Measurements from ENCODE around the gene TXNDC11. TPM values are rescaled to one million over a fixed set of nuclear protein-coding genes. Genes with fewer than 3 reads are reported as not detected.

The TXNDC11 gene
- total RNA-seq, 2 donors from 2014 or later, result 62.4 to 73.2 TPM

DNA sequence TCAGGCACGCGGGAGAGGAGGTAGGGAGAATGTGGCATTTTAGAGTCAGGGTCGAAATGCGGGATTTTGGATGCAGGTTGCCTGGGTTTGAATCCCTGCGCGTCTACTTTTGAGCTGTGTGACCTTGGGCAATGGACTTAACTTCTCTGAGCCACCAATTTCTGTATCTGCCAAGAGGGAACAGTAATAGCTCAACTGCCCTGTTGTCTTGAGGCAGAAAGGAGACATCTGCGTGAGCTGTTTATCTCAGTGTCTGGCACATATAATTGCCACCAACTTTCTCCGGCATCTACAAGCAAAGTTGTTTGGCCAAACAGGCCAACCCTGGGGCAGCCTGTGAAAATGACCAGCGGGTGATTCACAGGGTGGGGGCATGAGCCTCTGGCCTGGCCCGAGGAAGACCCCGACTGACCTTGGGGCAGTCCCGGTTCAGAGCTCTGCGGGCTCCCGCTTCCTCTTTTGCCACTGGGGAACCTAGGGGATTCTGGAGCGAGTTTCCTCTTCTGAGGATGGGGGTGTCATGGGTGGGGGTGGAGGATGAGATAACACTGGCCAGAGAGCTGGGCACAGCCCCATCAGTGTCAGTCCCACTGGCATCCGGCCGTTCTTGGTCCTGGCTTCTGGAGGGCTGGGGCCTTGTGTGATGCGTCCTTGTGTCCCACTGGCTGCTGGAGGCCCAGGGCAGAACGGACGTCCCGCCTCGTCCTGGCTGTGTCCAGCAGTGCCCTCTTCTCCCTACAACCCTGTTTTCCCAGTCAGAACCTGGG lies 73.1 kb downstream of the TXNDC11 start:
- H3K27me3 Mint-ChIP-seq, result peaks cover 0 to 2% of the 10 kb centered on the region in 2 donors
- peak overlapping the region; percentile 66 for H3K4me3 Mint-ChIP-seq
- H3K4me1 Mint-ChIP-seq (ENCODE audit: low read depth in 2 of 2), result peaks cover 22 to 25% of the 10 kb centered on the region in 2 donors
- H3K36me3 Mint-ChIP-seq, result no peaks in the 10 kb centered on the region
- no peak overlapping the region for H3K27ac Mint-ChIP-seq
- no peak for DNase-seq (ENCODE audit: low spot score)
- ATAC-seq, result no peak
- H3K9me3 Mint-ChIP-seq, result no peaks in the 10 kb centered on the region

DNA sequence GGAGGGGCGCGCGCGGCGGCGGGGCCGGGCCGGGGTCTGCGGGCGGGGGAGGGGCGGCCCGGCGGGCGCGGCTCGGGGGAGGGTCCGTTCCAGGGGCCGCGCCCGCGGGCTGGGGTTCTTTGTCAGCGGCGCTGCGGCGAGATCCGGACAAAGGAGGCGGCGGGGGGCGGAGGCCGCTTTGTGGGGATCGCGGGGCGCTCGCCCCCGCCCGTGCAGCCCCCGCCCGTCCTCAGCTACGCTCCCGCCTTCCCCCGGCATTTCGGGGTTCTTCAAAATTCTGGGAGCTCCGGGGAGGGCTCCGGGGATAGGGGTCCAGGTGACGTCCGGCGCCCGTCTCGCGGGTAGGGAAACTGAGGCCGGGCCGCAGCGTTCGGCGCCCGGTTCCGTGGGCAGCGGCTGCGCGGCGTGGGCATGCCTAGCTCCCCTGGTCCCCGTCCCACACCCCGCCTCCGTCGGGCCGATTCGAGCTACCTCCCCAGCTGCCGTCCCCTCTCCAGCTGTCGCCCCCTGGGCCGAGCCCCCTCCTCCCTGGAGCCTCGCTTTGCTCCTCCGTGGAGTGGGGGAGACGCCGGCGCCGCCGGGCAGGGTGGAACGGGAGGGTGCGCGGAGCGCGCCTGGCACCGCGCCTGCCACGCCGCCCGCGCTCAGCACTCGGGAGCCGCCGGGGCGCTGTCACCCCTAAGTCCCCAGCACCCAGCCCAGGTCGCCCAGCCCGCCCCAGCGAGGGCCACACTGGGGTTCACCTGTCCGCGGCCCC lies 73.9 kb downstream of the TXNDC11 start:
- no peaks in the 10 kb centered on the region for H3K36me3 Mint-ChIP-seq
- H3K27me3 Mint-ChIP-seq, result peaks cover 0 to 2% of the 10 kb centered on the region in 2 donors

DNA sequence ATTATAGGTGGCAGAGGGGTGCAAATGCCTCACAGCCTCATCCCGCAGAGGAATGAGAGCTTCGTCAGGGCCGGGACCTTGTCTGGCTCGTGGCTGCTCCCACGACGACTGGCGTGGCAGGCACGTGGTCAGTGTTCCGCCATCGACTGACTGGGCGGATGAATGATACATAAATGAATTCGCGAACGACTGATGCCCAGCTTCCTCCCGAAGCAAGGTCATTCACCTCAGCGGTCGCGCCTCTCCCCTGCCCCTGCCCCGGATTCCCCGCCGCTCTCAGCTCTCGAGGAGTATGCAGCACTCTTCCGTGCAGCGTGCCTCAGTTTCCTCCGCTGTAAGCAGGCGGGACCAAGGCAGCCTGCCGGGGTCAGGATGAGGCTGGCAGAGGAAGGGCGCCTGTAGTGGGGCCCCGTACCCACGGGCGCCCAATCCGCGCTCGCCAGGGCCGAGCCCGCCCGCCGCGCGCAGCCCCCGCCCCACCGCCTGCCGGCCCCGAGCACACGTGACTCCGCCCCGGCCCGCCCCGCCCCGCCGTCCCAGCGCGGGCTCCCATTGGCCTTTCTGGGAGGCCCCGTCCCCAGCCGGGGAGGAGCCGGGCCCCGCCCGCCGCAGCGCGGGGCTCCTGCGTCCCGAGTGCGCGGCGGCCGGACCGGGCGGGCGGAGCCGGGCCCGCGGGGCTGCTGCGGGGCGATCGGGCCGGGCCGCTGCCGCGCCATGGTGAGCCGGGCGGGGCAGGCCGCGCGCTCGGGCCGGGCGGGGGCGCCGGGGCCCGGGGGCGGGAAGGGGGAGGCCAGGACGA lies 74.6 kb downstream of the TXNDC11 start, which contains the start of gene SNN:
Gene SNN (plus strand): TSS at position 632 of the 799 bp plus-strand sequence. CDS start 7,605 bp downstream, outside the sequence.
- H3K36me3 Mint-ChIP-seq, result no peaks in the 10 kb centered on the region
- peaks cover 24 to 29% of the 10 kb centered on the region in 2 donors for H3K4me1 Mint-ChIP-seq (ENCODE audit: low read depth in 2 of 2)
- H3K27me3 Mint-ChIP-seq, result peaks cover 0 to 2% of the 10 kb centered on the region in 2 donors
- DNase-seq (ENCODE audit: low spot score), result peak; percentile 86
- no peak within 1 kb of the TSS for H3K27ac Mint-ChIP-seq
- H3K9me3 Mint-ChIP-seq, result no peaks in the 10 kb centered on the region
- ATAC-seq, result peak; percentile 94 to 98
- H3K4me3 Mint-ChIP-seq, result peak within 1 kb of the TSS; percentile 66

More for the DNA sequence above, 73.9 kb downstream of the TXNDC11 start:
- peaks cover 25 to 29% of the 10 kb centered on the region in 2 donors for H3K4me1 Mint-ChIP-seq (ENCODE audit: low read depth in 2 of 2)
- ATAC-seq, result no peak
- H3K27ac Mint-ChIP-seq, result no peak overlapping the region
- no peak for DNase-seq (ENCODE audit: low spot score)
- H3K9me3 Mint-ChIP-seq, result no peaks in the 10 kb centered on the region
- peak overlapping the region; percentile 66 for H3K4me3 Mint-ChIP-seq

DNA sequence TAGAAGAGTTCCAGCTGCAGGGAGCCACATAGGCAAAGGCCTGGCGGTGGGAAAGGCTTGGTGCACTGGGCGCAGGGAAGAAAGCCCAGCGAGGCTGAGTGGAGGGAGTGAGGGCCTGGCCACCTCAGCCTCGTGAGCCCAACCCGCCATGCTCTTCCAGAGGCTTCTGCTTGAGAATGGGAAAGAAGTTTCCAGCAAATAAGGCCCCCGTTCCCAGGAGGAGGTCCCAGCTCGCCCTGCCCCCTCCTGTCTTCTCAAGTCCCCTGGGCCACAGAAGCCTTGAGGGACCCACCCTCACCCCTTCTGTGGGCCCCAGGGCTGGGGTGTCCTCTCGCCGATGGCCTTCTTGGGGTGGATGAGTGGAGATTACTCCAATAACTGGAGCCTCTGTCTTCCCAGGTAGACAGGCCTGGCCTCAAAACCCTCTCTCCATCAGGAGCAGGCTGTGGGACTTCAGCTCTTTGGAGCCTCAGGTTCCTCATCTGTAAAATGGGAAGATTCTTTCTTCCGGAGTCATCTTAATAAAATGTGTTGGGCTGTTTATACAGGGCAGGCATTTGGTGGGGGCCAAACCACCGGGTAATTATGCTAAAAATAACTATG lies 75.3 kb downstream of the TXNDC11 start:
- Mint-ChIP-seq H3K27ac (no peak overlapping the region), H3K36me3 (no peaks in the 10 kb centered on the region), H3K4me1 (ENCODE audit: low read depth in 2 of 2) (peaks cover 17 to 25% of the 10 kb centered on the region in 2 donors), H3K27me3 (peaks cover 0 to 2% of the 10 kb centered on the region in 2 donors), H3K4me3 (peak overlapping the region; percentile 34), H3K9me3 (no peaks in the 10 kb centered on the region)
- ATAC-seq (no peak), DNase-seq (ENCODE audit: low spot score) (no peak)

DNA sequence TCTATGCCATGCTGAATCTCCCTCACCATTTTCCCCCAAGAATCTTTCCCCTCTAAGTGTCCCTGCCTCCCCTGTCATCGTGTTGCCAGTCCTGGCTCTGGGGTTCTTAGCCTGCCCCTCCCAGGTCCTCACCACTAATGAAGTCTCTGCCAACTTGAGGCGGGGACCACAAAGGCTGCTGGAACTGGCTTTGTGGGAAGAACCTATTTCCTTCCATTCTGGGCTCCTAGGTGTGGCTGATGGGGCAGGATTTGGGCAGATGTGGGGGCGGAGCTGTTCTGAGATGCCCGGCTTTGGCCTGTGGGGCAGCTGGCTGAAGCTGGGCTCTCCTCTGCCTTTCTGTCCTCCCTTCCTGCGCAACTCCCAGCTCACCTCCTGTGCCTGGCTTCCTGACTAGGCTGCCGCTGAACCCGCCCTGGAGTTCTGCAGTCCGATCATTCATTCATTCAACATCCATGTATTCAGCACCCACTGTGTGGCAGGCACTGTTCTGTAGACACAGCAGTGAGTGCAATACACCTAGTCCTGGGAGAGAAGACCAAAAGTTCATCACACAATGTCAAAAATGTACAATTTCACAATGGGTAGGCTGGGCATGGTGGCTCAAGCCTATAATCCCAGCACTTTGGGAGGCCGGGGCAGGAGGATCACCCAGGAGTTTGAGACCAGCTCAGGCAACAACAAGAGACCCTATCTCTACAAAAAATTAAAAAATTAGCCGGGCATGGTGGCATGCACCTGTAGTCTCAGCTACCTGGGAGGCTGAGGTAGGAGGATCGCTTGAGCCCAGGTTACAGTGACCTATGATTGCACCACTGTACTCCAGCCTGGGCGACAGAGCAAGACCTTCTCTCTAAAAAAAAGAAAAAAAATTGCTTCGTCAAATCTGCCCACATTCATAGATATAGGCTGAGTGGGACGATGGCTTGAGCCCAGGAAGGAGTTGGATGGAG lies 76.3 kb downstream of the TXNDC11 start:
- Mint-ChIP-seq H3K4me3 (peak overlapping the region; percentile 30), H3K27ac (peak overlapping the region in 1 of 2 donors; percentile 7), H3K9me3 (no peaks in the 10 kb centered on the region), H3K4me1 (ENCODE audit: low read depth in 2 of 2) (peaks cover 11 to 20% of the 10 kb centered on the region in 2 donors), H3K36me3 (no peaks in the 10 kb centered on the region), H3K27me3 (peaks cover 0 to 2% of the 10 kb centered on the region in 2 donors)
- DNase-seq (ENCODE audit: low spot score) (no peak), ATAC-seq (no peak)

DNA sequence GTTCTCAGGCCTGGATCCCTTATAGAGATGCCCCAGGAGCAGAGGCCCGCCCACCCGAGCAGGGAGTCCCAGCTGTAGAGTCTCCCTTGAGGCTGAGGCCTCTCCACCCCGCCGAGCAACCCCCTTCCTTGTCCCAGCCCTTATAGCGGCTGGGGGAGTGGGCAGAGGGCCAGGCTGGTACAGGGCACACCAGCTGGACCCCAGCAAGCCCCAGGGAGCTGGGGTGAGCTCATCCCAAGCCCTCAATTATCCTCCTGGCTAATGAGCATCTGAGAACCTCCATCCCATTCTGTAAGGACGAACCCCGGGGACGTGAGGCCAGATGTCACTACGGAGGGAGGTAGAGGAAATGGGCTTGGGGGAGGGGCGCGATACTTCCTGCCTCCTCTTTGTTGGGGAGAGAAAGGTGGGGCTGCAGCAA lies 77.6 kb downstream of the TXNDC11 start:
- Mint-ChIP-seq H3K27me3 (peaks cover 0 to 2% of the 10 kb centered on the region in 2 donors), H3K9me3 (no peaks in the 10 kb centered on the region), H3K4me3 (no peak overlapping the region), H3K27ac (no peak overlapping the region), H3K36me3 (no peaks in the 10 kb centered on the region), H3K4me1 (ENCODE audit: low read depth in 2 of 2) (peaks cover 11 to 20% of the 10 kb centered on the region in 2 donors)
- DNase-seq (ENCODE audit: low spot score), result no peak
- no peak for ATAC-seq

DNA sequence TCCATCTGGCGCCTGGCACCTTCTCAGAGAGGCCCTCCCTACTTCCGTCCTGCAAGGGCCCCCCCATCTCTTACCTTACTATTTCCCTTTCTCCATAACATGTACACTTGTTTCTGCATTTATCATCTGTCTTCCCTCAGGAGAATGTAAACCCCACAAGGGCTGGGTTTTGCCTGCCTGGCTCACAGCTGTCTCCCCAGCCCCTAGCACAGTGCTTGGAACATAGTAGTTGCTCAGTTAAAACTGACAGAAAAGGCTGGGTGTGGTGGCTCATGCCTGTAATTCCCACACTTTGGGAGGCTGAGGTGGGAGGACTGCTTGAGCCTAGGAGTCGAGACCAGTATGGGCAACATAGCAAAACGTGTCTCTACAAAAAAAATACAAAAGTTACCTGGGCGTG lies 80.1 kb downstream of the TXNDC11 start:
- peaks cover 0 to 4% of the 10 kb centered on the region in 2 donors for H3K27me3 Mint-ChIP-seq
- no peaks in the 10 kb centered on the region for H3K36me3 Mint-ChIP-seq
- peaks cover 6 to 20% of the 10 kb centered on the region in 2 donors for H3K4me1 Mint-ChIP-seq (ENCODE audit: low read depth in 2 of 2)
- no peak overlapping the region for H3K4me3 Mint-ChIP-seq
- DNase-seq (ENCODE audit: low spot score), result no peak
- ATAC-seq, result no peak
- peak overlapping the region in 1 of 2 donors; percentile 24 for H3K27ac Mint-ChIP-seq
- no peaks in the 10 kb centered on the region for H3K9me3 Mint-ChIP-seq

DNA sequence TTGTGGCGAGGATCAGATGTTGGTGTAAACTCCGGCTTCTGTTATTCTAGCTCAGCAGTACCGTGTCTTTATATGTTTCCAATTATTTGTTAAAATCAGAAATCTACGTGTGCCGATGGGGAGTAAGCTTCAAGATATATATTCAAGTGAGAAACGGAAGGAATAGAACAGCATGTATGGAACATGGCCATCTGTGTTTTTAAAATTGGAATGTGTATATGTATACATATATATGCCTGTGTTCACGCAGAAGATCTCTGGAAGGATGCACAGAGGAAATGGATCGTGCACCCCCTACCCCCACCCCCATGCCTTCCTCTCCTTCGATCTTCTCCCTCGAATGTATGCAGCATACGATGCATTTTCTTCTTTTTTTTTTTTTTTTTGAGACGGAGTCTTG lies 82.1 kb downstream of the TXNDC11 start:
- H3K27ac Mint-ChIP-seq, result no peak overlapping the region
- H3K27me3 Mint-ChIP-seq, result peaks cover 0 to 4% of the 10 kb centered on the region in 2 donors
- no peaks in the 10 kb centered on the region for H3K9me3 Mint-ChIP-seq
- DNase-seq (ENCODE audit: low spot score) (no peak), ATAC-seq (no peak)
- H3K36me3 Mint-ChIP-seq, result no peaks in the 10 kb centered on the region
- no peak overlapping the region for H3K4me3 Mint-ChIP-seq
- H3K4me1 Mint-ChIP-seq (ENCODE audit: low read depth in 2 of 2), result peaks cover 6 to 9% of the 10 kb centered on the region in 2 donors

DNA sequence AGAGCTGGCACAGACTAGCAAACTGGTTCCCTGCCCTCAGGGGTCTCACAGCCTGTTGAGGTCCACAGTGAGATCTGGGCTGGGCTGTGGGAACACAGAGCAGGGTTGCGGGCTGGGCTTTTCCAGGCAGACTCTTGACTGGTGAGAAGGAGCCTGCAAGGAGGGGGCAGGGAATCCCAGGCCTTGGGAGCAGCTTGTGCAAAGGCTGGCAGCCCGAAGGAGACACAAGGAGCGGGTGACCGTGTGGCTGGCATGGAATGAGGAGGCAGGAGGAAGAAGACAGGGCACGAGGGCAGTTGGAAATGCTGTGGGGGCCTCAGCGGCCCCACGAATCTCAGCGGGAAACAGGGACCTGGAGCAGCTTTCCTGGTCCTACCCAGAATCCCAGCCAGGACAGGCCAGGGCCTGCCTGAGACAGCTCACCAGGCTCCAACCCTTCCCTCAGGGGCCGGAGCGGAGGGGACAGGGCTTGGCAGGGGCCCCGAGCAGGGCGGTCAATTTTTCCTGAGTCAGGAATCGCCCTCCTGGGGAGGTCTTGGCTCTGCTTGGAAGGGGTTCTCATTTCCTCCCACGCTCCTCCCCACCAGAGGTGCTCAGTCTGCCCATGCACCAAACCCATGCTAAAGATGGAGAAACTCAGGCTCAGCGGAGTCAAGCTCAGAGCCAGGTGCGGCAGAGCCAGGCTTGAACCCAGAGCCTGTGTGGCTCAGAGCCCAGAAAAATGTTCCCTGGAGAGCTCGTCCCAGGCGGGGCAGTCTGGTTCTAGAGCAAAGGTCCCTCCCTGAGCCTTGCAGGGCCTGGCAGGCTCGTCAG lies 83.6 kb downstream of the TXNDC11 start:
- DNase-seq (ENCODE audit: low spot score), result no peak
- Mint-ChIP-seq H3K4me3 (no peak overlapping the region), H3K9me3 (no peaks in the 10 kb centered on the region), H3K27ac (no peak overlapping the region), H3K4me1 (ENCODE audit: low read depth in 2 of 2) (peaks cover 6 to 12% of the 10 kb centered on the region in 2 donors), H3K36me3 (no peaks in the 10 kb centered on the region), H3K27me3 (peaks cover 0 to 8% of the 10 kb centered on the region in 2 donors)
- ATAC-seq, result no peak

DNA sequence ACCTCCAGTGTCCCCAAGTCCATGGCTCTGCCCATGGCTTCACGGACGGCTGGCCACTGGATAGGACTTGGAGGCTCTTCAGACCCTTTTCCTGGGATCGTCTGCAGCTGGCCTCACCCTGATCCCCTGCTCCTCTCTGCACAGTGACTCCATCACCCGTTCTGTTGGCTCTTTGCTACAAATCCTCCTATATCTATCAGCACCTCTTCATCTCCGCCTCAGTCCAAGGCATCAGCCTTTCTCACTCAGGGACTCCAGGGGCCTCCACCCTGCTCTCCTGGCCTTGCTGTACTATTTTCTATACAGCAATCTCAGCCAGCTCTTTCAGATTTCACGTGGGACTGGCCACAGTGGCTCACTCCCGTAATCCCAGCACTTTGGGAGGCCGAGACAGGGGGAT lies 85.1 kb downstream of the TXNDC11 start:
- no peaks in the 10 kb centered on the region for H3K36me3 Mint-ChIP-seq
- H3K27ac Mint-ChIP-seq, result no peak overlapping the region
- H3K9me3 Mint-ChIP-seq, result no peaks in the 10 kb centered on the region
- H3K27me3 Mint-ChIP-seq, result peaks cover 0 to 8% of the 10 kb centered on the region in 2 donors
- no peak for ATAC-seq
- H3K4me1 Mint-ChIP-seq (ENCODE audit: low read depth in 2 of 2), result peaks cover 7 to 10% of the 10 kb centered on the region in 2 donors
- no peak for DNase-seq (ENCODE audit: low spot score)
- no peak overlapping the region for H3K4me3 Mint-ChIP-seq

DNA sequence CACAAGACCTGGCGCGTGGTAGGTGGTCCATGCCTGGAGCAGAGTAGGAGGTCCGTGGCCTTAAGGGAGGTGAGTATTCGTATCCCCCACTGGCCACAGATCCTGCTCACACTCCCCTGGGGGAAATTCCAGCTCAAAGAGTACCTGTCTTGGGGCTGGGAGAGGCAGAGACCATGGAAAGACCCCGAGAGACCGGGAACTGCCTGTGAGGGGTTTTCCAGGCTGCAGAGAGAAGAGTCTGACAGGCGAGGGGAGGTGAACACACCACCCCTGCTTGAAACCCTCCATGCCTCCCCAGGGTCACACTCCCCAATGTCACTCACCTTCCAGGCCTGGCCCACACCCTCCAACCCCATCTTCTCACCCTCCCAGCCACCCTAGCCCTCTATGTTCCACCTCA lies 87.0 kb downstream of the TXNDC11 start:
- no peaks in the 10 kb centered on the region for H3K9me3 Mint-ChIP-seq
- no peaks in the 10 kb centered on the region for H3K36me3 Mint-ChIP-seq
- H3K4me3 Mint-ChIP-seq, result no peak overlapping the region
- no peak for DNase-seq (ENCODE audit: low spot score)
- H3K27ac Mint-ChIP-seq, result no peak overlapping the region
- H3K27me3 Mint-ChIP-seq, result peaks cover 6 to 16% of the 10 kb centered on the region in 2 donors
- peaks cover 14 to 15% of the 10 kb centered on the region in 2 donors for H3K4me1 Mint-ChIP-seq (ENCODE audit: low read depth in 2 of 2)
- ATAC-seq, result no peak

DNA sequence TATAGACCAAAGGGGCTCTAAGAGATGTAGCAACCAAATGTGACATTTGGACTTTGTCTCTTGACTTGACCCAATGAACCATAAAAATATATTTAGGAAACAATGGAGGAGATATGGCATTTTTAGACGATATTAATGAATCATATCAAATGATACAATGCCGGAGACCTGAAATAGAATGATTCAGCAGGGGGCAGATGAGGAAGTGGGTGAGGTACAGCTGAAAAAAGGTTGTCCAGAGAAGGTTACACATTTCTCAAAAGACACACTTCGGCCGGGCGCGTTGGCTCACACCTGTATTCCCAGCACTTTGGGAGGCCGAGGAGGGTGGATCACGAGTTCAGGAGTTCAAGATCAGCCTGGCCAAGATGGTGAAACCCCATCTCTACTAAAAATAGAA lies 90.9 kb downstream of the TXNDC11 start:
- H3K27me3 Mint-ChIP-seq, result peaks cover 6 to 19% of the 10 kb centered on the region in 2 donors
- H3K9me3 Mint-ChIP-seq, result no peaks in the 10 kb centered on the region
- no peak overlapping the region for H3K4me3 Mint-ChIP-seq
- H3K4me1 Mint-ChIP-seq (ENCODE audit: low read depth in 2 of 2), result peaks cover 14 to 15% of the 10 kb centered on the region in 2 donors
- H3K27ac Mint-ChIP-seq, result peak overlapping the region in 1 of 2 donors; percentile 50
- DNase-seq (ENCODE audit: low spot score), result no peak
- no peak for ATAC-seq
- H3K36me3 Mint-ChIP-seq, result no peaks in the 10 kb centered on the region

All from natural killer cell treated with Interleukin-12 subunit alpha and Interleukin-12 subunit beta and Interleukin-15 and Interleukin-18, amount 100 ng/mL, for 72 hours (primary cell).